Hindlimb muscle (tissue), 1 donor: ENCODE measurements around the gene KCNIP3. TPM values are rescaled to one million over a fixed set of nuclear protein-coding genes. Genes with fewer than 3 reads are reported as not detected.

Experiments
- DNase-seq: peaks from one replicate; pipeline ENCODE4 v3.0.0-alpha.2; 2013
- polyA plus RNA-seq: library from polyadenylated mRNA; unstranded; fragments of 120-200 nt; gene quantifications from one replicate; pipeline ENCODE4 v1.2.1, GENCODE V29; 2013; ENCODE audit not compliant: insufficient read length

The KCNIP3 gene
- polyA plus RNA-seq, 1 donor = 5.8 TPM

- DNase-seq = no peak
These were observed 17.9 kb downstream of the KCNIP3 start for GRCh38 chr2:95314964-95315611.

DNA sequence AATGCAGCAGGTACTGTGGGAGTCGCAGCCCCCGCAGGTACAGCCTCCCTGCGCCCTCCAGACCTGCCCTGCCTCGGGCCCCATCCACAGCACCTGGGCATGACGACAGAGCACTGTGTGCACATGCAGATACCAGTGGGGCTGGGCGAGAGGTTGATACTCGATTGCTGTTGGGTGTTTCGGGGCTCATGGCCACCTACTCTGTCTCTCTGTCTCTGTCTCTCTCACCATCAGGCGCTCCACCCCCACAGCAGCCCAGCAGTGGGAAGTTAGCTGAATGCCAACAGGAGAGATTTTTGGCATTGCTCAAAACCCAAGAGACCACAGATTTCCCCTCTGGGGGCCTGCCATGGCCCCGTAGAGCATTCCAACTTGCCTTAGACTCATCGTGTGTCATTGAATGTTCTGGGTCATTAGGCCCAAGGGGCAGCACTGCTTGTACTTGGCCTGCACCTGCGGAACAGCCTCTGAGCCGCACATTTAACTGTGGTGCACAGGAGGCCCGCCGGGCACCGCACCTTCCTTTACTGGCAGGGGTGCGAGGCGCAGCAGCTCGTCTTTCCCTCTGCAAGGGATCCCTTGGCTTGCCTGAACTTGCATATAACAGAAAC is 18.8 kb downstream of the KCNIP3 start:
- no peak for DNase-seq

DNA sequence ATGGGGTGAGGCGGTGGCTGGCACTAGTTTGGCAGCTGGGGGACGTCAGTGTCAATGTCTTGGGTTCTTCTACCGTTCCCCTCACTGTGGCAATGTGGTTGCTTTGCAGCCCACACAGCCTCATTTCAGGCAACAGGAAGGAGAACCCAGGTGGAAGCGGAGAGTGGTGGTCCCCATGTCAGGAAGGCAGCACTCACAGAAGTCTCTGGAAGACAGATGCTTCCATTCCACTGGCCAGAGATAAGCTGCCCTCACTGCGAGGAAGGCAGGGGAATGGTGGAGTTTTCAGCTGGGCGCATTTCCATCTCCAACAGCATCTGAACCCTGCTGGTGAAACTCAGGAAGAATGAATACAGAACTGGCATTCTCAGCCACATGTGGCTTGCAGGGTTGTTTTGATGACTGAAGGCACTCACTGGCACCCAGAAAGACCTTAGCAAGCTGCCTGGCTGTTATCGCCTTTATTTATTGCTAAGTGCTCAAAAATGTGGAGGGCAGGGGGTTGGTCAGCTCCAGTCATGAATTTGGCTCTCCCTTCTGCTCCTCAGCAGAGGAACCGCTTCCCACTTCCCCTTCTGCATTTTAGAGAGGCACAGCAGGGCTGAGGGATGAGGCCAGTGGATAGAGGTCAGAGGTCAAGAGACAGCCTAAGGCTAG is 19.4 kb downstream of the KCNIP3 start:
- DNase-seq = no peak

- DNase-seq = no peak
These were observed 20.0 kb downstream of the KCNIP3 start for GRCh38 chr2:95317123-95317500.

- DNase-seq = no peak
These were observed 20.7 kb downstream of the KCNIP3 start for GRCh38 chr2:95317665-95318425.

GRCh38 chr2:95318431-95319220 is 21.5 kb downstream of the KCNIP3 start:
- DNase-seq = no peak

DNA sequence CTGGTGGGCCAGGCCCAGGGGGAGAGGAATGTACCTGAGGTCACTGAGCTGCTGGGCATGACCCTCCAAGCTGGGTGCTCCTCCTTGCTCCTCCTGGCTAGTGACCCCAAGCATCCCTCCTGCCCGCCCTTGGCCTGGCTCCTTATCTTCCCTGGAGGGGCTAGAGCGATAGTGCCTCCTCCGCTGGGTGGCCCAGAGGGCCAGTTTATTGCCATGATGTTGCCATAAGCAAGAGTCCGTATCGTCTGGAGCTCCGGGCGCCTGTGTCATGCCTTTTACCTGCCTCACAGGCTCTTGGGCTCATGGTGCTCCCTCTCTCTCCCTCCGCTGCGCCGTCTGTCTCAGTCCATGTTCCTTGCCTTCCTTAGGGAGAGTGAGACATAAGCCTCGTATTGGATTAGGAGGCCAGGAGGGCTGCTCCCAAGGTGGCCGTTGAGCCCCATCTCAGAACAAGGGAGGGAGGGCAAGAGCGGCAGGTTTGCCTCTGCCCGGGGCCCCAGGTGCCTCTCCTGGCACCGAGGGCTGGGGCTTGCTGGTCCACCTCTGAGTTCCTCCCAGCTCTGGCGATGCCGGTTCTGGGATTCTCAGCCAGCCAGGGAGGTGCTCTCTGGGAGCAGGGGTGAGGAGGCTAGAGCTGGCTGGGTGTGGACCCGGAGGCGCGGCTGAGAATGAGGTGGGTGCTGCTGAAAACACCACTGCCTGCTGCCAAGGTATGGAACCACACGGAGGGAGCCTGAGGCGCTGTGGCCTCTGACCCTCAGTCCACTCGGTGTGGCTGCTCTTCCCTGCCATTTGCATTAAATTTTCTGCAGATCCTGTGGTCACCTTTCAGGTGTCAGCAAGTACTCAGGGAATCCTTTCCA is 22.6 kb downstream of the KCNIP3 start:
- DNase-seq = no peak

DNA sequence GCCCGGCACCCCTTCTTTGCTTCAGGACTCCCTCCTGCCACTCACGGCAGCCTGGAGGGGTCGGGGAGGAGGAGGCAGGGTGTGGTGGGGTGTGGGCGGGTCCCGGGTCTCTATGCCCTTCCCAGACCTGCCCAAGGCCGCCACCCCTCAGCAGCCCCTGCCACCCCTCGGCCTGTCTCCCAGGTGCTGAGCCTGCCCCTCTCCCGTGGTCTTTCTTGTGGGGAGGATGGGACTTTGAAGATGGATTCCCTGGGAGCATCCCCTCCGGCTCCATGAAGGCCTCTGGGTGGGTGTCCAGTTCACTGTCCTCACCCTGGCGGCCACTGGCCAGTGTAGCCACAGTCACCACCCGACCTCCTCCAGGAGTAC is 23.2 kb downstream of the KCNIP3 start:
- no peak for DNase-seq

- no peak for DNase-seq
These were observed 24.0 kb downstream of the KCNIP3 start for GRCh38 chr2:95320986-95321767.

DNA sequence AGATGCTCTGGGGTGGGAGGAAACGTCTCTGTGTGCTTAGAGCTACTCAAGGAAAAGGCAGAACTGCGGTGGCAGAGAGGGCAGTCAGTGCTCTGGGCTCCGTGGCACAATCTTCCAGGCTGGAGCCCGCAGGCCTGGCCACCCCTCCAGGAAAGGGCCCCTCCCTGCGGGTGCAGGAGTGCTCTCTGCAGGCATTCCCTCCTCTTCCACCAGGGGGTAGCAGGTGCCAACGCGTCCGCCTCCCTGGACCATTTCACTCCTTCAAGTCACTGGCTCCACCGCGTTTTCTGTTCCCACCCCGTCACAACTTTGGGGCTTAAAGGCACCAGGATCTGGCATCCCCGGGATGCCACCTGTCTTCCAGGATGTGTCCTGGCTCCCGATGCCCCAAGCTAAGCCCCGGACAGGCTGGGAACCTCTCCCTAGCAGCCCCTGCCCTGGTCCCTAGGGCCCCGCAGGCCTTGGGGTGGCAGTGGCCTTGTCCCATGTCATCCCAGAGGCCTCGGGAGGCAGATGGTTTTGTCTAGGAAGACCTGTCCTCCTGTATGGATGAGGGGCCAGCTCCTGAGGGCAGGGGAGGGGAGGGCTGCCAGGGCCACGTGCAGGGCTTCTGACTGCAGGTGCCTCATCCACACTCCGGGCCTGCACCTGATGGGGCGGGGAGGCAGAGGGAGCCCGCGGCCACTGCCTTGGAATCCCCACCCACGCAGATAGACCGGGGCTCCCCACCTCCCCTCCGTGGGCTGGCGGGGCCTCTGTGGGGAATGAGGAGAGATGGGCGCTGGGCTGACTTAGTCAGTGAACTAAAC is 26.4 kb downstream of the KCNIP3 start:
- no peak for DNase-seq

- DNase-seq = no peak
These were observed 27.9 kb downstream of the KCNIP3 start for GRCh38 chr2:95325026-95325425.

DNA sequence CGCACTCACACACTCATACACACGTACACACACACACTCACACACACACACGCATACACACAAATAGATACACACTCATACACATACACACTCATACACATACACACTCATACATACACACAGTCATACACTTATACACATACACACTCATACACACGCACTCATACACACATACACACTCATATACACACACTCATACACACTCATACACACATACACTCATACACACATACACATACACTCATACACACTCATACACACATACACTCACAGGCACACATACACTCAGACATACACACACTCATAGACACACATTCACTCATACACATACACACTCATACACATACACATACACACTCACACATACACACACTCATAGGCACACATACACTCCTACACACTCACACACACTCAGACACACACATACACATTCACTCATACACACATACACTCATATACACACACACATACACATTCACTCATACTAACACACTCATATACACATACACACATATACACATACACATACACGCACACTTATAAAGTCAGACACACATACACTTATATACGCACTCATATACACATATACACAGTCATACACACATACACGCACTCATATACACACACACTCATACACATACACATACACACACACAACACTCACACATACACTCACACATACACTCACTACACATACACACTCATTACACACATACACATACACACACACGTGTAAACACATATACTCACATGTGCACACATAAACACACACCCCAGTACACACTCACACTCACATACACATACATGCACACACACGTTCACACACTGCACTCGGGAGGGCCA is 28.7 kb downstream of the KCNIP3 start:
- no peak for DNase-seq

- no peak for DNase-seq
These were observed 29.4 kb downstream of the KCNIP3 start for GRCh38 chr2:95326433-95327140.

DNA sequence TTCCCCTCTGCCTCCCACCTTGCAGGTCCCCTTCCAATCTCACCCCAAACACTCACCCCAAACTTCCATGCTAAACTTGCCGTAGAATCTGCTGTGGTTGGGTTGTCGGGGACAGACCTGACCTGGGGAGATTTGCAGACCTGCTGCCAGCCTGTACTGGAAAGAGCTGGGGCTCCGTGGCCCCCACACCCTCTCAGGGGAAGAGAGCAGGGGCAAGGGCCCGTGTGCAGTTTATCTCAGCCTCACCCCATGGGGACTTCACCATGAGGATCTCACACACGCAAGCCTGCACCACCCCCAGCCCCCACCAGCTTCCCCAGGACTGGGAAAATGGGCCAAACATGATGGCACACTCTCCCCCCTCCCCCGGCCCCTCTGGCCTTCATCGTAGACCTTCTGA is 30.7 kb downstream of the KCNIP3 start:
- DNase-seq = no peak

GRCh38 chr2:95328358-95329125 is 31.4 kb downstream of the KCNIP3 start:
- no peak for DNase-seq

DNA sequence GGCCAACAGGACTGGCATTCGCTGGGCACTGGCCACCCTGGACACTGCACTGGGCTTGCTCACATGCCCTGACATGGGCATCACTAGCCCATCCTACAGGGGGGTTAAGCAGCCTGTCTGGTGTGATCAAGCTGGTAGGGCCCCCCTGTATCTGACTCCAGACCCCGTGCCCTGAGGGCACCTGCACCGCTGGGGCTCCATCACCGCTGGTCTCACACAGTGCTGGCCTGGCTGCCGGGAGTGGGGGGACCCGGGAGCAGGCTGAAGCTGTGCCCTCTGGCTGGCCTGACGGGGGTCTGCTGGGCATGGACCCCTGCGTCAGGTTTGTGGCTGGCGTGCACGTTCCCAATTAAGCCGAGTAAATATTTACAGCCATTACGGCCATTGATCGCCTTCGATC is 32.3 kb downstream of the KCNIP3 start:
- no peak for DNase-seq
